Endothelial cell (in vitro differentiated cells): Measurements from ENCODE around the gene BACH2. TPM values are rescaled to one million over a fixed set of nuclear protein-coding genes. Genes with fewer than 3 reads are reported as not detected.

Experiments used
- DNase-seq: peaks from one replicate; pipeline ENCODE4 v3.0.0; 2021; ENCODE audit warnings: low spot score
- H3K27ac Mint-ChIP-seq: one replicate; pipeline ENCODE4 v1.8.0; 2021; ENCODE audit warnings: mixed read lengths, inconsistent platforms; ENCODE audit not compliant: unreplicated experiment
- H3K27me3 Mint-ChIP-seq: one replicate; pipeline ENCODE4 v1.8.0; 2021; ENCODE audit warnings: mild to moderate bottlenecking, moderate library complexity, mixed read lengths, inconsistent platforms; ENCODE audit not compliant: unreplicated experiment
- H3K36me3 Mint-ChIP-seq: one replicate; pipeline ENCODE4 v1.8.0; 2021; ENCODE audit warnings: mild to moderate bottlenecking, low read depth, mixed read lengths, inconsistent platforms; ENCODE audit not compliant: unreplicated experiment
- H3K4me1 Mint-ChIP-seq: one replicate; pipeline ENCODE4 v1.8.0; 2021; ENCODE audit warnings: mild to moderate bottlenecking, mixed read lengths, inconsistent platforms; ENCODE audit not compliant: unreplicated experiment
- H3K4me3 Mint-ChIP-seq: one replicate; pipeline ENCODE4 v1.8.0; 2021; ENCODE audit warnings: mild to moderate bottlenecking, mixed read lengths, inconsistent platforms; ENCODE audit not compliant: unreplicated experiment
- H3K9me3 Mint-ChIP-seq: one replicate; pipeline ENCODE4 v1.8.0; 2021; ENCODE audit warnings: mixed read lengths, inconsistent platforms; ENCODE audit not compliant: unreplicated experiment
- total RNA-seq: library from RNA; stranded (reverse); fragmentation: NEBNext Ultra II Directional; extraction: Animal tissue kit (Norgen Biotek cat#: 25700); gene quantifications from one replicate; pipeline ENCODE4 v1.2.1, GENCODE V29; 2021; ENCODE audit not compliant: unreplicated experiment
- TF ChIP-seq, protein P1 (sequence below): fragments of 200-600 bp; sonication (generic); IDR thresholded peaks from one replicate; pipeline ENCODE4 v1.5.0; 2021; ENCODE audit warnings: antibody characterized with exemption; ENCODE audit not compliant: unreplicated experiment

The BACH2 gene
- total RNA-seq, 1 donor from 2014 or later, result 3.9 TPM

GRCh38 chr6:90083891-90084290, 212.8 kb downstream of the BACH2 start:
- Mint-ChIP-seq H3K4me3 (no peak overlapping the region), H3K27ac (no peak overlapping the region), H3K4me1 (peaks cover 3% of the 10 kb centered on the region), H3K36me3 (no peaks in the 10 kb centered on the region), H3K27me3 (no peaks in the 10 kb centered on the region), H3K9me3 (no peaks in the 10 kb centered on the region)
- TF ChIP-seq, protein P1, sequence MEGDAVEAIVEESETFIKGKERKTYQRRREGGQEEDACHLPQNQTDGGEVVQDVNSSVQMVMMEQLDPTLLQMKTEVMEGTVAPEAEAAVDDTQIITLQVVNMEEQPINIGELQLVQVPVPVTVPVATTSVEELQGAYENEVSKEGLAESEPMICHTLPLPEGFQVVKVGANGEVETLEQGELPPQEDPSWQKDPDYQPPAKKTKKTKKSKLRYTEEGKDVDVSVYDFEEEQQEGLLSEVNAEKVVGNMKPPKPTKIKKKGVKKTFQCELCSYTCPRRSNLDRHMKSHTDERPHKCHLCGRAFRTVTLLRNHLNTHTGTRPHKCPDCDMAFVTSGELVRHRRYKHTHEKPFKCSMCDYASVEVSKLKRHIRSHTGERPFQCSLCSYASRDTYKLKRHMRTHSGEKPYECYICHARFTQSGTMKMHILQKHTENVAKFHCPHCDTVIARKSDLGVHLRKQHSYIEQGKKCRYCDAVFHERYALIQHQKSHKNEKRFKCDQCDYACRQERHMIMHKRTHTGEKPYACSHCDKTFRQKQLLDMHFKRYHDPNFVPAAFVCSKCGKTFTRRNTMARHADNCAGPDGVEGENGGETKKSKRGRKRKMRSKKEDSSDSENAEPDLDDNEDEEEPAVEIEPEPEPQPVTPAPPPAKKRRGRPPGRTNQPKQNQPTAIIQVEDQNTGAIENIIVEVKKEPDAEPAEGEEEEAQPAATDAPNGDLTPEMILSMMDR, result no peak
- no peak for DNase-seq

DNA sequence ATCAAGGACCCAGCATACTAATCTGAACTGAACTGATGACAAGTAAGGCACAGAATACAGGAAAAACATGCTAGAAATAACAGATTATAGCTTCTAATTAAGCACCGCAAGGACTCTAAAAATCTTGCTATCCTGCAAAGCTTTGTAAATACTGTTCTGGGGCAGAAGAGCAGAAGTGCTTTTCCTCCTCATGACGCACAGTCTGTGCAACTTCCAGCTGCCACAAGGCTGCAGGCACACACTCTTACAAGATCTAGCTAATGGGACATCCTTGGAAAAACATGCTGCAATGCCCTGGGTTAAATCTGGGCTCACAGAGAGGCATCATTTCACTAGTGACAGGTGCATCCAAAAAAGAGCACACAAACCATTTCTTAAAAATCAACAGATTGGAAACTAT, 213.8 kb downstream of the BACH2 start:
- DNase-seq, result no peak
- H3K4me3 Mint-ChIP-seq, result no peak overlapping the region
- no peaks in the 10 kb centered on the region for H3K36me3 Mint-ChIP-seq
- TF ChIP-seq, protein P1, result no peak
- H3K27me3 Mint-ChIP-seq, result no peaks in the 10 kb centered on the region
- no peak overlapping the region for H3K27ac Mint-ChIP-seq
- no peaks in the 10 kb centered on the region for H3K9me3 Mint-ChIP-seq
- H3K4me1 Mint-ChIP-seq, result peaks cover 3% of the 10 kb centered on the region

GRCh38 chr6:90080876-90081481, 215.7 kb downstream of the BACH2 start:
- Mint-ChIP-seq H3K4me1 (no peaks in the 10 kb centered on the region), H3K4me3 (no peak overlapping the region), H3K9me3 (no peaks in the 10 kb centered on the region), H3K36me3 (no peaks in the 10 kb centered on the region), H3K27ac (no peak overlapping the region), H3K27me3 (no peaks in the 10 kb centered on the region)
- TF ChIP-seq, protein P1, result no peak
- DNase-seq, result no peak

DNA sequence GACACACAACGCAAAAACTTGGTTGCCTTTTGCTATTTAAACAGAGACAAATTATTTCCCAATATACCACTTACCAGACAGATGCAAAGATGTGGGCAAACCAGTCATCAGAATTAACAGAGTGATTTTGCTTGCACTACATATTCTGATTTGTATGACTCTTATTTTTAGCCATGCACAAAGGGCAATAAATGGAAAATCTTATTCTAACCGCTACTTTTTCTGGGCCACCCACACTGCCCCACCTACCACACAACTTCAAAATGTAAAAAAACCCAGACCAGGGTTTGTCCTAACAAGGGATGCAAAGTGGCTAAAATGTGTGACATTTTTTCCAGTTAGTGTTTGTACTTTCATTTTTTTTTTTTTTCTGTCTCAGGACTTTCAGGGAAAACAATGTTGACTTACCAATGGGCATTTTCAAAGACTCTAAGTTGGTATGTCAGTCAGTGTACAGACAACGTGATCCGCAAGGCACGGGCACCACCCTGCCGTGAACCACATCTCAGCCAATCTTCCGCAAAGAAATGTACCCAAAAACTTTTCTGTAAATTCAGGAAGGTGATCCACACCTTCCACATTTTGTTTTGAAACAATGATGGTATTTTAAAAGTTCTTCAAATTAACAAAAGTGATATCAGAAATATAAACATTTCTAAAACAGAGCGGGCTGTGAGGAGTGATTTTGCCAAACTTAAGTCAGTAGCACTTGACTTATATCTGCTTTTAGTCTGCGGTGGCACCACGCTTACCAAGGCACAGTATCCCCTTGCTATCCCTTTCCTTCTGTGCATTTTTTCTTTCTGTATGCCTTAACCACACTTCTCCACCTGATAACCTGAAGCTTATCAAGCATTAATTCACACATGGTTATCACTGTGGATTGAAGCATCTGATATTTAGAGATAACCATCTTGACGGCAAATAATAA, 216.8 kb downstream of the BACH2 start:
- no peaks in the 10 kb centered on the region for H3K9me3 Mint-ChIP-seq
- no peak overlapping the region for H3K27ac Mint-ChIP-seq
- no peaks in the 10 kb centered on the region for H3K4me1 Mint-ChIP-seq
- H3K27me3 Mint-ChIP-seq, result no peaks in the 10 kb centered on the region
- TF ChIP-seq, protein P1, result no peak
- no peak for DNase-seq
- H3K4me3 Mint-ChIP-seq, result no peak overlapping the region
- H3K36me3 Mint-ChIP-seq, result no peaks in the 10 kb centered on the region
